GM23338 (cell line): ENCODE data around the gene TCF3. TPM values are rescaled to one million over a fixed set of nuclear protein-coding genes. Genes with fewer than 3 reads are reported as not detected.
A peak's percentile ranks its signal among the peaks of the same experiment; 100 is the strongest.

Experiments used
- ATAC-seq: fragments of 200-7000 bp; cut with Tn5 transposase; 3 replicates; pipeline ENCODE4 v1.9.1; 2020
- DNase-seq: peaks from one replicate; pipeline ENCODE4 v3.0.0-alpha.2; 2015; ENCODE audit warnings: low spot score
- H2AFZ ChIP-seq: fragments of 200-600 bp; sonication (generic); 2 replicates; pipeline ENCODE4 v1.8.0; 2016; ENCODE audit warnings: antibody characterized with exemption, mild to moderate bottlenecking, moderate library complexity
- H3F3A ChIP-seq: fragments of 200-600 bp; sonication (generic); replicated peaks from 2 replicates; pipeline ENCODE4 v1.8.0; 2017; ENCODE audit warnings: antibody characterized with exemption, mixed run types, low read depth
- H3K27ac ChIP-seq: fragments of 200-600 bp; sonication (generic); 2 replicates; pipeline ENCODE4 v1.6.1; 2016; ENCODE audit warnings: low read depth
- H3K27me3 ChIP-seq: fragments of 200-600 bp; sonication (generic); 2 replicates; pipeline ENCODE4 v1.8.0; 2016; ENCODE audit warnings: mild to moderate bottlenecking, mixed run types, moderate library complexity; ENCODE audit not compliant: insufficient read depth
- H3K36me3 ChIP-seq: fragments of 200-600 bp; sonication (generic); 2 replicates; pipeline ENCODE4 v1.8.0; 2016; ENCODE audit warnings: mild to moderate bottlenecking; ENCODE audit not compliant: insufficient read depth
- H3K4me1 ChIP-seq: fragments of 200-600 bp; sonication (generic); 2 replicates; pipeline ENCODE4 v1.8.0; 2016; ENCODE audit warnings: mild to moderate bottlenecking, moderate library complexity; ENCODE audit not compliant: insufficient read depth
- H3K4me2 ChIP-seq: fragments of 200-600 bp; sonication (generic); 2 replicates; pipeline ENCODE4 v1.7.1; 2017; ENCODE audit warnings: mixed run types
- H3K4me3 ChIP-seq: fragments of 200-600 bp; sonication (generic); 2 replicates; pipeline ENCODE4 v1.6.1; 2016; ENCODE audit warnings: mixed run types
- H3K79me2 ChIP-seq: fragments of 200-600 bp; sonication (generic); replicated peaks from 2 replicates; pipeline ENCODE4 v1.8.0; 2017; ENCODE audit warnings: mild to moderate bottlenecking; ENCODE audit not compliant: insufficient read depth
- H3K9me2 ChIP-seq: fragments of 200-600 bp; sonication (generic); 2 replicates; pipeline ENCODE4 v1.8.0; 2017; ENCODE audit not compliant: insufficient read depth
- H4K20me1 ChIP-seq: fragments of 200-600 bp; sonication (generic); replicated peaks from 2 replicates; pipeline ENCODE4 v1.8.0; 2017; ENCODE audit warnings: mild to moderate bottlenecking; ENCODE audit not compliant: insufficient read depth
- H3K27ac Mint-ChIP-seq: 2 replicates; pipeline ENCODE4 v1.8.0; 2020; ENCODE audit warnings: inconsistent platforms, mild to moderate bottlenecking, moderate library complexity, mixed read lengths
- H3K27me3 Mint-ChIP-seq: 3 replicates; pipeline ENCODE4 v1.8.0; 2022; ENCODE audit warnings: low read depth, mild to moderate bottlenecking, moderate library complexity, mixed read lengths, inconsistent platforms; ENCODE audit not compliant: insufficient read depth, poor library complexity
- H3K36me3 Mint-ChIP-seq: 3 replicates; pipeline ENCODE4 v1.8.0; 2021; ENCODE audit warnings: low read depth, mild to moderate bottlenecking, inconsistent platforms, moderate library complexity, mixed read lengths
- H3K4me1 Mint-ChIP-seq: 3 replicates; pipeline ENCODE4 v1.8.0; 2020; ENCODE audit warnings: mild to moderate bottlenecking, inconsistent platforms, mixed read lengths
- H3K4me3 Mint-ChIP-seq: 3 replicates; pipeline ENCODE4 v1.8.0; 2021; ENCODE audit warnings: moderate library complexity, mild to moderate bottlenecking, inconsistent platforms, mixed read lengths
- H3K9me3 Mint-ChIP-seq: 3 replicates; pipeline ENCODE4 v1.8.0; 2020; ENCODE audit warnings: moderate library complexity, mild to moderate bottlenecking, inconsistent platforms, mixed read lengths
- CREB1 ChIP-seq: fragments of 250-450 bp; sonication (Bioruptor Pico); IDR thresholded peaks from 2 replicates; pipeline ENCODE4 v1.5.0; 2020; ENCODE audit warnings: low read depth, mild to moderate bottlenecking, moderate library complexity
- CTCF ChIP-seq, 2 experiments: fragments of 200-600 bp in 1 of 2; sonication (generic) in 1 of 2; conservative IDR thresholded peaks; 2 replicates each; pipeline versions ENCODE4 v1.5.1 to v1.6.1; 2016 to 2017; ENCODE audit warnings: antibody characterized with exemption in 2 of 2, low read depth in 2 of 2, mild to moderate bottlenecking in 2 of 2, moderate library complexity in 1 of 2
- EZH2 ChIP-seq: fragments of 200-600 bp; sonication (generic); IDR thresholded peaks from one replicate; pipeline ENCODE4 v1.8.0; 2017; ENCODE audit warnings: antibody characterized with exemption, mild to moderate bottlenecking, low read depth; ENCODE audit not compliant: unreplicated experiment
- EZH2phosphoT487 ChIP-seq: fragments of 200-600 bp; sonication (generic); IDR thresholded peaks from one replicate; pipeline ENCODE4 v1.8.1; 2018; ENCODE audit warnings: antibody characterized with exemption; ENCODE audit not compliant: unreplicated experiment
- NANOG ChIP-seq: IDR thresholded peaks from 2 replicates; pipeline ENCODE4 v1.6.1; 2016; ENCODE audit warnings: antibody characterized with exemption, borderline replicate concordance
- POLR2AphosphoS5 ChIP-seq: IDR thresholded peaks from 2 replicates; pipeline ENCODE4 v1.6.1; 2016; ENCODE audit warnings: antibody characterized with exemption, low read depth
- REST ChIP-seq: IDR thresholded peaks from one replicate; pipeline ENCODE4 v1.6.1; 2018; ENCODE audit warnings: antibody characterized with exemption; ENCODE audit not compliant: unreplicated experiment
- STAT1 ChIP-seq: IDR thresholded peaks from one replicate; pipeline ENCODE4 v1.6.1; 2016; ENCODE audit warnings: antibody characterized with exemption; ENCODE audit not compliant: unreplicated experiment
- ZNF114 ChIP-seq: fragments of 250-450 bp; sonication (Bioruptor Pico); IDR thresholded peaks from 2 replicates; pipeline ENCODE4 v1.5.0; 2020; ENCODE audit warnings: mild to moderate bottlenecking, moderate library complexity
- ZNF331 ChIP-seq: fragments of 250-450 bp; sonication (Bioruptor Pico); IDR thresholded peaks from 2 replicates; pipeline ENCODE4 v1.5.0; 2020; ENCODE audit warnings: low read depth, mild to moderate bottlenecking, moderate library complexity
- ZNF462 ChIP-seq: fragments of 250-450 bp; sonication (Bioruptor Pico); IDR thresholded peaks from 2 replicates; pipeline ENCODE4 v1.5.0; 2020; ENCODE audit warnings: mild to moderate bottlenecking, moderate library complexity
- polyA plus RNA-seq: library from polyadenylated mRNA; unstranded; fragments of >200 nt; fragmentation: Nextera tagmentation; extraction: Ambion mirVana; gene quantifications from 2 replicates; pipeline ENCODE4 v1.2.1, GENCODE V29; 2016
- total RNA-seq: library from RNA; depleted of rRNA; stranded (reverse); fragments of >200 nt; shearing (Covaris generic); gene quantifications from 2 replicates; pipeline ENCODE4 v1.2.3, GENCODE V29; 2014

Gene TCF3
- total and polyA plus RNA-seq, 2 experiments from 2014 or later = 166 to 383 TPM

- TF ChIP-seq ZNF331 (CRISPR knock-in tag) (no peak), CREB1 (CRISPR knock-in tag) (no peak), NANOG (no peak), EZH2phosphoT487 (no peak), EZH2 (no peak), REST (no peak), ZNF114 (no peak), STAT1 (no peak), POLR2AphosphoS5 (no peak), CTCF (conservative IDR thresholded peaks at IDR 0.05; ENCODE audit: low read depth in 2 of 2) (no peak), ZNF462 (CRISPR knock-in tag) (no peak)
- Histone ChIP-seq H2AFZ (no peak overlapping the region), H3K79me2 (peaks cover 44% of the 10 kb centered on the region), H3K4me2 (peak overlapping the region; percentile 82), H3K4me3 (peak overlapping the region; percentile 92), H3K27ac (peak overlapping the region; percentile 93), H3F3A (peaks cover 7% of the 10 kb centered on the region; the same call in 1 of the 2 replicates), H4K20me1 (peaks cover under 1% of the 10 kb centered on the region; the same call in 1 of the 2 replicates), H3K9me2 (no peaks in the 10 kb centered on the region), H3K27me3 (no peaks in the 10 kb centered on the region), H3K4me1 (peaks cover 10% of the 10 kb centered on the region), H3K36me3 (peaks cover 13% of the 10 kb centered on the region; the same call in 1 of the 2 replicates)
- DNase-seq (peak; percentile 58), ATAC-seq (peak; percentile 3; the same call in 2 of the 3 replicates)
- peak overlapping the region; percentile 97 for H3K4me3 Mint-ChIP-seq
- peaks cover 32% of the 10 kb centered on the region for H3K36me3 Mint-ChIP-seq
- peaks cover 14% of the 10 kb centered on the region; the same call in 2 of the 3 replicates for H3K4me1 Mint-ChIP-seq
- peak overlapping the region; percentile 99 for H3K27ac Mint-ChIP-seq
- peaks cover 3% of the 10 kb centered on the region; the same call in 1 of the 3 replicates for H3K9me3 Mint-ChIP-seq
- peaks cover 19% of the 10 kb centered on the region for H3K27me3 Mint-ChIP-seq
These were observed 685 bp downstream of the TCF3 start for GRCh38 chr19:1651568-1652291.
